Left renal pelvis (tissue), 4 donors: ENCODE measurements around the gene ITPR3. TPM values are rescaled to one million over a fixed set of nuclear protein-coding genes. Genes with fewer than 3 reads are reported as not detected.
"Not testable (repeated sequence)": the region's sequence is repeated elsewhere in the genome, so short reads cannot be mapped to it uniquely, and the experiment has no call there.

Experiments used
- DNase-seq, 4 donors: peaks; one replicate each; pipeline ENCODE4 v3.0.0-alpha.2; 2013; ENCODE audit warnings: low read depth in 4 of 4, low spot score in 3 of 4
- polyA plus RNA-seq, 4 donors: library from polyadenylated mRNA; unstranded; fragments of 120-200 nt; gene quantifications; one replicate each; pipeline ENCODE4 v1.2.1, GENCODE V29; 2013; ENCODE audit not compliant: insufficient read length in 4 of 4

Gene ITPR3
- polyA plus RNA-seq, 4 donors: 7.5 to 17.0 (median 9.0) TPM

DNA sequence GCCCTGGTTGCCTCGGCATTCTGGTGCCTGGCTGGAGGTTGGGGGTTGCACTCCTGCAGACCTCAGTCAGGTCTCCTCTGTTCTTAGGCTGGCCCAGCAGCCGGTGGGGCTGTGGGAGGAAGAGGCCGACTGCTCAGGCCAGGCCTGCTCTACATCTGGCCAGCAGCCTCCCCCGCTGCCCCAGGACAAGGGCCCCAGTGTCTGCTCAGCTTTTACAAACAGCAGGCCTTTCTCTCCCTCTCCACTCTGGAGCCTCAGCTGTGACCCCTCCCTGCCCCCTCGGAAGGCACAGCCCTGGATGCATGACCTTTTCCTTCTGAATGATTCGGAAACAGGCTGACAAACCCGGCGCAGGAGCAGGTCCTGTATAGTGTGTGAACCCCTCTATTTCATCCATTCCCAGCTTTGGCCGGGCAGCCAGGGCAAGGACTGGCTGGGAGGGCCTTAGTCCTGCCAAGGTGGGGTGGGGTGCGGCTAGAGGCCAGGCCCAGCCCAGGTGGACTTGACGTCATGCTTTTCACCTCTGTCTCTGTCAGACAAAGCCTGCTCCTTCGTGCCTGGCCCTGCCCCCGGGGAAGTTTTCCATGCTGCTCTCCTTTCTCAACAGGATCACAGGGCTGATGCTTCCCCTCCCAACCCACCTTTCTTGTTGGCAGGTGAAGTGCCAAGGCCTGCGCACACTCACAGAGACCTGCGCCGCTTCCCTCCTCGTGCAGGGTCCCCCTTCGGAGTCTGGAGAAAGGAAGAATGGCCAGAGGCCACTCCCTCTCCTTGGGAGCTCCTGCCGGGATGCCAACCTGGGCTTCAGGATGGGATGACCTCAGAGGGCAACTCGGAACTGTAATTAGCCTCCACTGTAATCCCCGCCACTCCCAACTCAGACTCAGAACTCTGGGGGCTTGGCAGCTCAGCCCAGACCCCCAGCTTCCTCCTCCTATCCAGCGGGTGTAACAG is 10.1 kb upstream of the ITPR3 start:
- no peak for DNase-seq

DNA sequence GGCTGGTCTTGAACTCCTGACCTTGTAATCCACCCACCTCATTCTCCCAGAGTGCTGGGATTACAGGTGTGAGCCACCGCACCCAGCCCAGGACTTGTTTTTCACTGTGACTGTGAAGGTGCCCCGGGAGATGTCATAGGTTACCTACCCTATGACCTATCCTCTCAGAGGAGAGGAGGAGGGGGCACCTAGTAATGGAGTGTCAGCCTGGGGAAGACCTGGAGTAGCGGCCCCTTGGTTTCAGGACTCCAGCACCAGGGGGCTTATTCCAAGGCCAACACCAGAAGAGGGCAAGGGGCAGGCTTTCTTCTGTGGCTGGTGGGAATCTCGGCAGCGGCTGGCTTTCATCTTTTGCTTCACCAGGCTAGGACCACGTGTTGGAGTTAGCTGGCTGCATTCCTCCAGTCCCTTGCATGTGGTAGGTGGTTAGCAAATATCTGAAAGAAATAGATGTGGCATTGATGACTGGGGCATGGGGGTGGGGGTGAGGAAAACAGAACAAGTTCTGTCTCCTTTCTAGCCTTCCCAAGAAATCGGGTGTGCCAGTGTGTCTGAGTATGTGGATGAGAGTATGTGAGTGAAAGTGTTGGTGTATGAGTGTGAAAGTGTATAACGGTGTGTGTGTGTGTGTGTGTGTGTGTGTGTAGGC is 7.9 kb upstream of the ITPR3 start:
- no peak for DNase-seq

DNA sequence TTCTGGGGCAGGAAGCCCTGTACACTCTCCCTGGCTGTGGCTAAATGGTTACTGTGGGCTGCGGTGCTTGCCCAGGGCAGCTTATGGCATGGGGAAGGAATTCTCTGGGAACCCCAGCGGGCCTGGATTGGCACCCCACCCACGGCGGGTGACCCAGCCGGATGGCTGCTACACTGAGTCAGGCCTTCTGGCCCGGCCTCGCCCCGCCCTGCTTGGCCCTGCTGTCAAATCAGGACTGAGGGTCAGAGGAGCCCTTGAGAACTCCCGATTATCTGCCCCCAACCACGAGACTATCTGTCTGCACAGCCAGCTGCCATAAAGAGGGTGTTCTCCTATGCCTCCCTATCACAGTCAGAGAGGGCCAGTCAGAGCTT is 7.3 kb upstream of the ITPR3 start:
- DNase-seq: no peak

DNA sequence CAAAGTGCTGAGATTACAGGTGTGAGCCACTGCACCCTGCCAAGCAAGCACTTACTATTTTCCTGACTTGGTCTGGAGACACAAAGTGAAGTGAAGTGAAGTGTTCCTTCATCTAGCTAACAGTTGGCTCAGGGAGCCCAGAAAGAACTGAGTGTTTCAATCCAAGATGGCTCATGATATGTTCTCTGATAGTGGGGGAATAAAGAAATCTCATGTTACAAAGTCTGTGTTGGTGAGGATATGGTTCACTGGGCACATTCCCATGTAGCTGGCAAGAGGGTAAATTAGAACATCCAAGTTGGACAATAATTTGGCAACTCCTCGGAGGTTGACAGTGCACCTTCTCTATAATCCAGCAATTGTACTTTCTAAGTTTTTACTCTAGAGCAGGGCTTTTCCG is 5.0 kb upstream of the ITPR3 start:
- DNase-seq: no peak

DNA sequence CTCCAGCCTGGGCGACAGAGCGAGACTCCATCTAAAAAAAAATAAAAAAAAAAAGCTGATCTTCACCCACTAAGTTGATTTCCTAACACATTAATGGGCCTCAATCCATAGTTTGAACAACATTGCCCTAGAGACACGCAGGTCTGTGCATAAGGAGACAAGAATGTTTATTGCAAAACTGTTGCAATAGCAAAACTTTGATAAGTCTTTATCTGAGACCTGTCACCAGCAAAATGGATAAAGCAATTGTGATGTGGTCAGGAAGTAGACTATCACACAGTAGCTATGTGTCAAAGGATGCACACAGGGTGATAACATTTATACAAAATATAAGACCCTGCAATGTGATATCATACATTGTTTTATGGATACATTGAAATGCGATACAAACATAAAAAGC is 4.2 kb upstream of the ITPR3 start:
- DNase-seq: no peak

DNA sequence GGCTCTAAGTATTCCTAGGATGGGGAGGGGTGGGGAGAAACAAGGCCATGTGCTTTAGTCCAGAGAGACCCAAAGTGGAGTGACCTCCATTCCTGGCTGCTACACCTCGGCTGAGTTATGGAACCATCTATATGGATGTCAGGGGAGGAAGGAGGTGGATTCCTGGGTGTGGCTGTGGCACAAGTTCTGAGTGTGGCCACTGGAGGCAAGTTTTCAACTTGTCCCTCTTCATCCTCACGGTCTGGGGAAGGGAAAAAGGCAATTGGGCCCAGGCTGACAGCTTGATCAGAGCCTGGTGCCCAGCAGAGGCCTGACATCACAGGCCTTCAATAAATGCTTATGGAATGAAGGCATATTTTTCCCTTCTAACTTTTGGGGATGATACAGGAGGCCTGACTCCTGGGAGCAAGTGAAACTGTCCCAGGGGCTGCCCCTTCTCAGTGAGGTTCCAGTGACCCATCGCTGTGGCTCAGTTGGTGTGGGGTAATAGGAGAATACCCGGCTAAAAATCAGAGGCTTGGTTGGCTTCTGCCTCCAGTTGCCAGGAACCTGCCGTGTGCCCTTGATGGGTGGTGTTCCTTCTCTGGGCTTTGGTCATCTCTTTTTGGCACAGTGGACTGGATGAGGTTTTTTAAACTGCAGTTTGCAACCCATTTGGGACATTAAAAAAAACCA is 1.8 kb upstream of the ITPR3 start:
- no peak for DNase-seq

DNA sequence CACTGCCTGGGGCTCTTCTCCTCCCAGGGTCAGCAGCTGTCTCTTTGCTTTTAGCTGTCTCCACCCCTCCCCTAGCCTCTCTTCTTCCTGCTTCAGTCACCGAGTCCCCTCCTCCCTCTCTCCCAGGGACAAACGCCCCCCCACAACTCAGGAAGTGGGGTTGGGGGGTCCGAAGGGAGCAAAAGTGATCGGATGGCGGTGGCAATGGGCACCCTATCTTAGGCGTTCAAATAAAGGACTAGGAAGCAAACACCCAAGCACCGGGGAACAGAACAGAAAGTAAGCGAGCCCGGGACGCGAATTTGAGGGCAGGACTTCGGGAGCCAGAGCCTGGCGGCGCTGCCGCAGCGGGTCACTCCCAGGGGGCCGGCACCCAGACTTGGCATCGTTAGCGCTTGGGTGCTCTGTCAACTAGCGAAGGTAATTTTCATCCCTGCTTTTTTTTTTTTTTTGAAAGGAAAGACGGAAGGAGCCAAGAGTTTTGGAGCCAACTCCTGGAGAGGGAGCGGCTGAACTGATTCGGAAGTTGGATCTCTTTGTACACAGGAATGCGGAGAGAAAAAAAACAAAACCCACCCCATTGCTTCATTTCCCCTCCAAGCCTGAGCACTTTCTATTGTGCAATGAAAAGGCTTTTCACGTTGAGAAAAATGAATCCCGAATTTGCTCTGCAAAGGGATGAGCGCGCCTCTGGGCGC is 815 bp upstream of the ITPR3 start:
- no peak for DNase-seq

DNA sequence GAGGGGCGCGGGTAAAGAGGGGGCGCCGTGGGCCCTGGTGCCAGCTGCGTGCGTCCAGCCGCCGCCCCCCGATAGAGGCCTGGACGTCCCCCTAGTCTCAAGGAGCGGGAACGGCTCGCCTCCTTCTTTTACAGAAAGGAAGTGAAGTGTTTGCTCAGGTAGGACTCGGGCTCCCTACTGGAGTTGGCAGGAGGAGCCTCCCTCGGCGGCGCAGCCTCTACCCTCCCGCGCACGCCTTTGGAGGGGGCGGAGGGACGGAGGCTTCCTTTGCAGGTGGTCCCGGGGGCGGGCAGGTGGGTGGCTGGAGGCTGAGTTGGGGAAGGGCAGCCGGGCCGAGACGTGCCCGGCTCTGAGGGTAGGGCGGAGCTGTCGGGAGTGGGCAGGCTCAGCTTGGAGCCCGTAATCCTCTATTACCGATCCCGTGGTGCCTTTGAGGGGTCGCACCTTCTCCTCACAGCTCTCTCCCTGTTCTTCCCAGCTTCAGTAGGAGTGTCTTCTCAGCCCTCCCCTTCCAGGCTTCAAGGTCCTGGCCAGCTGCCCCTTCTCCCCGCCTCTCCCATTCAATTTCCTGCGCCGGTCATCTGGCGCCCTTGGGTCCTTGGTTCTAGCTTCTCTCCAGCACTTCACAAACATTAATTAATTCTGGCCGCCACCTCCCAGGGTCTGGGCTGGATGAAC is 728 bp downstream of the ITPR3 start:
- no peak for DNase-seq

DNA sequence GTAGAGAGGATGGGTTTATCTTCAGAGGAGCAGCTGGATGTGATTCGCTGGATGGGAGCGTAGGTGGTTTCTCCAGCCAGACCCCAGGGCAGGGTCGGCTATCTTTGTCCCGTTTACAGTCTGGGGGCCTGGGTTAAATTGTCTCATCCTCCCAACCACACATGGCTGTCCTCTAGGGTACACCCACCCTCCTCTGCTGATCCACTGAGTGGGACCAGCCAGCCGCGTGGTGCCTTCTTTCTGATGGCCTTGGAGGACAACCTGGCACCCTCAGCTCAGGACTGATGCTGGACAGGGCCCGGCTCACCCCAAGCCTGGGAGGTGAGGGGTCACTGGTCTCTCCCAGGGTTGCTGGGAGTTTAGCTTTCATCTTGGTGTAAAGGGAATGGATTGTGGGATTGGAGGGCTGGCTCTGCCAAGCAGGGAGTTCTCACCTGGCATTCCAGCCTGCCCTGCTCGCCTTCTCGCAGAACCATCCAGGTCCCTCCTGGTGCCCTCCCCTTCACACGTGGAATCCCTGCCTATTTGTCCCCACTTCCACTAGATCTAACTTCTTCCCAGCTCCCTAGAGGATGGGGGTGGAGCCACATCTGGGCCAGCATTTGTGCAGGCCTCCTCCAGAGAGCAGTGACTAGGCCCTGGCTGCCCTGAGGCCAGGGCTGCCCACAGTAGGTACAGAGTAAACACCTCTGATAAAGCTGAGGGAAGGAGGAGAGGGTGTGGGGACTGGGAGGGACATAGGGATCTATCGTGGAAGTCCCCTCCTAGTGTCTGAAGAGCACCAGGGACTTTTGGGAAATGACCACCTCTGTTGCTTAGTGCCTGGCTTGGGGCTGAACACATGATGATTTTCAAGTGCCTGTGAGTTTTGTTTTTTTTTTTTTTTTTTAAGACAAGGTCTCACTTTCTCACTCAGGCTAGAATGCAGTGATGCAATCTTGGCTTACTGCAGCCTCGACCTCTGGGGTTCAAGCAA is 1.6 kb downstream of the ITPR3 start:
- no peak for DNase-seq

DNA sequence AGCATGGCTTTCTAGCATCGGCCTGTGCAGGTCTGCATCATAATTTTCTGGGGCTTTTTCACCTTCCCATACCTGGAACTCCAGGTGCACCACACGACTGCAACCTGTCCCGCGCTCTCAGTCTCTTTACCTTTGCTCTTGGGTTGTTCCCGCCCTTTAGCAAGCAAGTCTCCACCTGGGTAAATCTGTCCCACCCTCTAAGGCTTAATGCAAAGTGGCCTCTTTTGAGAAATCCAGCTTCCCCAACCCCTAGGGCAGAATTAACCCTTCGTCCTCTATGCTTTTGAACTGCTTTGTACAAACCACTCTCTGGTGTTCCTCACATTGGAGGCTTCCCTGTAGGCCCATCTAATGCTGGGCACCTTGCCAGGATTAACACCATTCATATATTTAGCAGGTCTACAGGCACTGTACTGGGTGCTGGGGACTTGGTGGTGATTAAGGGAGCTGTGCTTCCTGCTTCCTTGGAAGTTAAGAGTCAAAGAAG is 2.8 kb downstream of the ITPR3 start:
- no peak for DNase-seq

DNA sequence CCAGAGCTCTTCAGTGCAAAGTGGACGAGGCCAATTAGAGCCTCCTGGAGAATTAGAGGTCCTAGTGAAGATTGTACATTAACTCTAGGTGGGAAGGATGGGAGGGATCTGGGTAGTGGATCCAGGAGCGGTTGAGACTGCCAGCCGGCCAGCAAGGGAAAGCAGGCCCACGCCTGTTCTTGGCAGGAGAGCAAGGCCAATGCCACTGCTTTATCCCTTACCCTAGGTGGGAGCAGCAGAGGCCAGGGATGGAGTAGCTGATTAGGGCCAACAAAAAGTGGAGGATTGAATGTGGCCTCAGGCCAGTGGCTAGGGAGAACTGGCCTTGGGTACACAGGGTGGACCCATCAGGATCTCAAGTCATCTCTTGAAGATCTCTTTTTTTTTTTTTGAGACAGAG is 3.7 kb downstream of the ITPR3 start:
- DNase-seq: no peak

DNA sequence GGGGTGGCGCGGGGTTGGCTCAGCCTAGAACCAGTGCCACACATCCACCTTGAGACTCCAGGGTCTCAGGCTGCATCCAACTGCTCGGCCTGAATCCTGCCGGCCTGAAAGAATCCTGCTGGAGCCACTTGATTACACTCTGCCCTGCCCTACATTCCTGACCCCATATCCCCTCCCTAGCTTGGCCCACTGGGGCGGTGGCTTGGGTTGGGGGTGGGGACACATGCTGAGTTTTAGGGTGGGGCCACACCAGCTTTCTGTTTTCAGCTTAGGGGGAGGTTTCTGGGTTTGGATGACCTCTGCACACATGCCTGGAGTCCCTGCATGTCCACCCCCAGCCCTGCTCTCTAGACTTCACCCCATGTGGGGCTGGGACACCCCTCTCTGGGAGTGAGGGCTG is 6.8 kb downstream of the ITPR3 start:
- DNase-seq: no peak

DNA sequence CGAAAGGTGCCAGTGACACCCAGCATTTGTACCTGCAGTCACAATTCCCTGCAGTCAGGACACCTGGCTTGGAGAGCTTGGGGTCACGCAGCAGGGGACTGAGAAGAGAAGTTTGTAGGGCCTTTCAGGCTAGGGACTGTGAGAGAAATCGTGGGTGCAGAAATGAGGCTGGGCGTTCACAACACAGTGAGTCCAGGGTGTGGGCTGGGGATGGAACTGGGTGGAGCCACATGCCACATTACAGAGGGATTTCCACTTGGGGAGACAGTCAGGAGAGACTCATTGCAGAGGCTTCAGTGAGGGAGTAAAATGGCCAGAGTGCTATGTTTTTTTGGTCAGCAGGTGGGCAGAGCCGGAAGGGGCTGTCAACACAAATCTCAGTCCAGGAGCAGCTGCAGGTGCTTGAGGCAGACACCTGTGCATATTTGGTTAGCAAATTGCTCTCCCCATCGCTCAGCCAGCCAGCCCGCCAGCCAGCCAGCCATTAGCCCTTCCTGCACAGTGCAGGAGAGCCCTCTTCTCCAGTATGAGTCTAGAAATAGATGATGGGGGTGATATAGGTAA is 7.4 kb downstream of the ITPR3 start:
- DNase-seq: no peak

DNA sequence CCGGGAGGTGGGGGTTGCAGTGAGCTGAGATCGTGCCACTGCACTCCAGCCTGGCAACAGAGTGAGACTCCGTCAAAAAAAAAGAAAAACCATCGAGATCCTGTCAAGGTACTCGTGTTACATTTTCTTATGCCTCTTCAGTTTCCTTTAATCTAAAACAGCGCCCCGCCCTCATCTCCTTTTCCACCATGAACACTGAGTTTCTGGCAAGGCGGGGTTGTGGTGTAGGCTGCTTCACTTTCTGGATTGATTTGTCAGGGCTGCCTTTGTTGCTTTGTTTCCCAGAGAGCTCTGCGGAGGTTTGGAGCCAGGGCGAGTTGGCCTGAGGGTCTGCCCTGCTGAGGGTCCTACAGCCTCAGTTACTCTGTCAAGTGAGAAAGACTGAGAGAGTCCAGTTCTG is 8.9 kb downstream of the ITPR3 start:
- no peak for DNase-seq

DNA sequence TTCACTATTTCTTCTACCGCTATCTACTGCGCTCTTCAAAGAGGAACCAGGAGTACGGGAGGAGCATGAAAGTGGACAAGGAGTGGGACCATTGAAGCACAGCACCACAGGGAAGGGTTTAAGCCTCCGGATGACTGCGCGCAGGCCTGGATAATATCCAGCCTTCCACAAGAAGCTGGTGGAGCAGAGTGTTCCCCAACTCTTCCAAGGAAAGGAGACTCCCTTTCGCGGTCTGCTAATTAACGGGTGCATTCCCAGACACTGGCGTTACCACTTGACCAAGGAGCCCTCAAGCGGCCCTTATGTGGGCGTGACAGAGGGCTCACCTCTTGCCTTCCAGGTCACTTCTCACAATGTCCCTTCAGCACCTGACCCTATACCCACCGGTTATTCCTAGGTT is 10.4 kb downstream of the ITPR3 start:
- not testable (repeated sequence) for DNase-seq

DNA sequence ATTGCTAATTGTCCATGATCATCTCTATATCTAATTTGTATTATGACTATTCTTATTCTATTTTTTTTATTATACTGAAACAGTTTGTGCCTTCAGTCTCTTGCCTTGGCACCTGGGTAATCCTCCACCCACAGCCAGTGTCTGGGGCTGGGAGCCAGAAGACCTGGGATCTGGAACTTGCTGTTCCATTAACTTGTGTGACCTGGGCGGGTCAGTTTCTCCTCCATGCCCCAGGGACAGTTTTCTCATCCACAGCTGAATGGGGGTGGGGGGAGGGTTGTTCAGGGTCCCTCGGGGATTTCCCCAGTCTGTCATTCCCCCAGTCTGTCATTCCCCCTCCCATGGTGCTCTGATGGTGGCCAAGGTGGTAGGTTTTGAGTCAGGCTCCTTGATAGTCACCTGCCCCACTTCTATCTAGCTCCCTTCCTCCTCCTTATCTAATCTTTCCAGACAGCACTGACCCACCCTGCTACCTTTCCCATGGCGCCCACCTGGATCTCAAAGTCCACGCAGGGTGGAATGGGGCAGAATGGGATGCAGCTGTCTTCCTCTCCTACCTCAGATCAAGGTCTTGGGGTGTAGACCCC is 10.9 kb downstream of the ITPR3 start:
- no peak for DNase-seq

DNA sequence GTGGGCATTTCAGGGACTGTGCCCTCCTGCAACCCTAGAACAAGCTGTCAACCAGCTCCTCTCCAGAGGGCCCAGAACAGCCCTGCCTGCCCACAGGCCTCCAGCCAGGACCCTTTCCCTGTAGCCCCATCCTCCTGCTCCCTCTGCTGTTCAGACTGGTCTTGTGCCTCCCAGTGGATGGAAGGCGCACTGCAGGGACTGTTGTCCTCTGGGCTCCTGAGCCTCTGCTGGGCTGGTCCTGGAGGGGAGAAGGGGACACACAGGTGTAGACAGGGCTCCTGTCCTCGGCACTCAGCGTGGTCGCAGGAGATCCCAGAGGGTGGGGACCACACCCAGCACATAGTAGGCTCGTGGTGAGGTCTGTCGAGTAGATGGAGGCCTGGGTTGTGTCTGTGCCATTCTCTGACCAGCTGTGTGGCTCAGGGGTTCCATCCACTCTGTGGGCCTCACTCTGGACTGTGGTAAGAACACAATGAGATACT is 11.5 kb downstream of the ITPR3 start:
- no peak for DNase-seq

DNA sequence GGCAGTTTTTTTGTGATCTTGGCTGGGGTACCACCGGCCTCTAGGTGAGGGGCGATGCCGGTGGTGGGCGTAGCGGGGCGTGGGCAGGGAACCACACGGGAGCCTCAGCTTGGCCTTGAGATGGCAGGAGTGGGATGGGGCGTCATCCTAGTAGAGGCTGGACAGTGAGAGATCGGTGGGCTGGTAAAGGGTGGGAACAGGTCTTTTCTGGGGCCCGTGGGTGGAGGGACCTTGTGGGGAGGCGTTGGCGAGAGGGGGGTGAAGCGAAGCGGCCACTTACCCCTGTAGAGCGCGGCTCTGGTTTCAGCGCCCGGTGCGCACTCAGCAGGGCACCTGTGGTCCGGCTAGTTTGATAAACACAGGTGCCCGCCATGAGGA is 12.0 kb downstream of the ITPR3 start:
- no peak for DNase-seq
